HG03066 (cell line): Measurements from ENCODE around the gene MAPKAP1.
"Not testable (repeated sequence)": the region's sequence is repeated elsewhere in the genome, so short reads cannot be mapped to it uniquely, and the experiment has no call there.

Source experiments
- ATAC-seq: cut with Tn5 transposase; IDR thresholded peaks from one replicate; pipeline ENCODE4 v1.9.1; 2021; ENCODE audit warnings: low read depth; ENCODE audit not compliant: unreplicated experiment

Gene MAPKAP1

GRCh38 chr9:125611121-125611765 is 95.8 kb downstream of the MAPKAP1 start:
- no peak for ATAC-seq

- ATAC-seq = no peak
Observed at GRCh38 chr9:125609744-125610143, 97.3 kb downstream of the MAPKAP1 start.

- no peak for ATAC-seq
Observed at GRCh38 chr9:125608489-125609224, 98.4 kb downstream of the MAPKAP1 start.

- ATAC-seq = no peak
Observed at GRCh38 chr9:125604196-125604595, 102.8 kb downstream of the MAPKAP1 start.

DNA sequence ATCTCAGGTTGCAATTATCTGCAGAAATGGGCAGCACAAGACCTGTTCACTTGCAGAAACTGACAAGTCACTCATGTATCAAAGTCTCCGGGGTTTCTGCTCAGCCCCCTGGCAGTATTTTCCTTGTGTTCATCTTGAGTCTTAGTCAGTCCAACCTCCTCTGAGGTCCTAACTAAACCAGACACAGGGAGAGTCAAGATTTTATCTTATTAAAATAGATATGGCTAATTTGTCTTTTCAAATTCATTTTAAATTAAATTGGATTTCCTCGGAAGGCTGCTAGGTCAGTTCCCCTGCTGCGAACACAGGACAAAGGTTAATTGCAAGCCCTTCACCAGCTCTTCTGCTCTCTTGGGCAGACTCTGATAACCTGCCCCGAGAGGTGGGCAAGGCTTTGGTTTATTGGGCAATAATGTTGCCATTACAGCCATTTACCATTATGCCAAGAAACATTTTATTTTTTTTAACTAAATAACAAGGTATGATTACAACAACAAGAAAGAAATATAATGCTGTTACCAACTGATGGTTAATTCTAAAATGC is 103.5 kb downstream of the MAPKAP1 start:
- ATAC-seq = no peak

GRCh38 chr9:125601961-125602360 is 105.0 kb downstream of the MAPKAP1 start:
- no peak for ATAC-seq

- ATAC-seq = no peak
Observed at GRCh38 chr9:125600194-125600593, 106.8 kb downstream of the MAPKAP1 start.

GRCh38 chr9:125594223-125594610 is 112.8 kb downstream of the MAPKAP1 start:
- ATAC-seq = no peak

DNA sequence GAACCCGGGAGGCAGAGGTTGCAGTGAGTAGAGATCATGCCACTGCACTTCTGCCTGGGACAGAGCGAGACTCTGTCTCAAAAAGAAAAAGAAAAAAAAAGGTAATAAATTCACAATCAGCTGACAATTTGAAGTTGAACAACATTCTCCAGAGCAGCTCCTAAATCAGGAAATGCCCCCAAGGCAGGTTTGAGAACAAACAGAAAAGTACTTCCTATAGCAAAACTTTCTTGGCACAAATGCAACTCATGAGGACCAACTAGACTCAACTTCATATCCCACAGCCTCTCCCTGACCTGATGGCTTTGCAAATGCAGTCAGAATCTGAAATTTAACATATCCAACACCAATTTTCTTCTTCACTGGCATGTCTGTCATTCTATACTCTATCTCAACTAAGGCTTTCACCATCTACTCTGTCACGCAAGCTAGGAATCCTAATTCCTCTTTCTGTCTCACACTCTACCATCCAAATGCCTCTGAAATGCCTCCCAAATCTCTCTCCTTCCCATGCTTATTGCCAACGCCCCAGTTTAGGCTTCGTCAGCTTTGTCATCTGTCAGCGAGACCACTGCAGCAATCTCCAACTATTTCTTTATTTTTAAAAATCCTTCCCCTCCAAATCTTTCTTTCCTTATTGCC is 113.3 kb downstream of the MAPKAP1 start:
- ATAC-seq = no peak

- ATAC-seq = no peak
Observed at GRCh38 chr9:125591888-125592287, 115.1 kb downstream of the MAPKAP1 start.

DNA sequence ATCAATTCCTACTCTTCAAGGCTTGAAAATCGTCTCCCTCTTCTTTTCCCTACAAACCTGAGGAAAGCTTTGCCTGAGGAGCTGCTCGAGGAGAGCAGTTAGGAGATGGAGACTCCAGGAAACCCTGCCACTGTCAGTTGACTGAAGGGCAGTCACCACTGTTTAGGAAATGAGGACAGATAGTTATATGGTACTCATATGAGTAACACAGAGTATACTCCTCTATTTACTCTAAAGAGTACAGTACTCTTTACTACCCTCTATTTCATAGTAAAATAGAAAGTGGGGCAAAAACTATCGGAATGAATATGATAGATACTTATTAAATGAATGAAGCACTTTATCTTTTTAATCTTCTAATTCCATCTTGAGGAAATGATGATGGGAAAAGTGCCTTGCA is 115.8 kb downstream of the MAPKAP1 start:
- ATAC-seq = no peak

DNA sequence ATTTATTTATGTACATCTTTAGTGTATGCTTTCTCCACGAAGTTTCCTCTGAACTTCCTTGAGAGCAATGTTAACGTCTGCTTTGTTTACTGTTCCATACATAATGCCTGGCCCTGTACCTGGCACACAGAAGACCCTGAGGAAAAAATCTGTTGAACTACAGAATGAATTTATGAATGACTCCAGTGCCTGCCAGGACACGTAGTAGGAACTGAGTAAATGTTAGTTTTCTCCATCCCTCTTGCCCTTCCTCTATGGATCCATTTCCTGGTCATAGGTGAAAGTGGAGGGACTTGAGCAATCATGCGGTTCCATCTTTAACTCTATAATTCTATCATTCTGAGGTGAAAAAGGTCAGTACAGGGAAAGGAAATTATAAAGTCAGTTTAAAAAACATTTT is 117.7 kb downstream of the MAPKAP1 start:
- ATAC-seq = no peak

DNA sequence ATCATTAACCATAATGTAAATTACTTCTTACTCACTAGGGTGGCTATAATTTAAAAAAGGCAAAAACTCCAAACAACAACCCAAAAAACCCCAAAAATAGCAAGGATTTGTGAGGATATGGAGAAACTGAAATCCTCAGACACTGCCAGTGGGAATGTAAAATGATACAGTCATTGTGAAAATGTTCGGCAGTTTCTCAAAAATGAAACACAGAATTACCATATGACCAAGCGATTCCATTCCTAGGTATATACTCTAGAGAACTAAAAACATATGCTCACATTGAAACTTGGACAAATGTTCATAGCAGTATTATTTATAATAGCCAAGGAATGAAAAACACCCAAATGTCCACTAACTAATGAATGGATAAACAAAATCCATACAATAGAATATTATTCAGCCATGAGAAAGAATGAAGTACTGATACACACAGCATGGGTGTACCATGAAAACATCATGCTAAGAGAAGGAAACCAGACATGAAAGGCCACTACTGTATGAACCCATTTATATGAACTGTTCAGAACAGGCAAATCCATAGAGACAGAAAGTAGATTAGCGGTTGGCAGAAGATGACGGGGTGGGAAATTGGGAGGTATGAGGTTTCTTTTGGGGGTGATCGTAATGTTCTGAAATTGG is 119.1 kb downstream of the MAPKAP1 start:
- no peak for ATAC-seq

DNA sequence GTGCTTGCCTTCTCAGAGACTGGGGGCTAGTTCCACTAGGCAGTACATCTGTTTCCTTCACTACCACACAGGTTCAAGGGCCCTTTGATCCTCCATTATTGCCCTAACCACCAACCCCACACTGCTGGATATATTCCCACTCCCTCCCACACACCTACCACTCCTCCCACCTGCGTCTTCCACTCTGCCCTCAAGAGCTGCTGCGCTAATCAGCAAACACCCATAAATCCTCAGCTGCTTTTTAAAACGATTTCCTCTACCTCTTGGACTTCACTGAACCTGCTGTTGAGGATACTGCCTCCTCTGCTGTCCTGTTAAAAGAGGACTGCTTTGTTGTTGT is 120.9 kb downstream of the MAPKAP1 start:
- no peak for ATAC-seq

GRCh38 chr9:125585503-125586171 is 121.4 kb downstream of the MAPKAP1 start:
- no peak for ATAC-seq

DNA sequence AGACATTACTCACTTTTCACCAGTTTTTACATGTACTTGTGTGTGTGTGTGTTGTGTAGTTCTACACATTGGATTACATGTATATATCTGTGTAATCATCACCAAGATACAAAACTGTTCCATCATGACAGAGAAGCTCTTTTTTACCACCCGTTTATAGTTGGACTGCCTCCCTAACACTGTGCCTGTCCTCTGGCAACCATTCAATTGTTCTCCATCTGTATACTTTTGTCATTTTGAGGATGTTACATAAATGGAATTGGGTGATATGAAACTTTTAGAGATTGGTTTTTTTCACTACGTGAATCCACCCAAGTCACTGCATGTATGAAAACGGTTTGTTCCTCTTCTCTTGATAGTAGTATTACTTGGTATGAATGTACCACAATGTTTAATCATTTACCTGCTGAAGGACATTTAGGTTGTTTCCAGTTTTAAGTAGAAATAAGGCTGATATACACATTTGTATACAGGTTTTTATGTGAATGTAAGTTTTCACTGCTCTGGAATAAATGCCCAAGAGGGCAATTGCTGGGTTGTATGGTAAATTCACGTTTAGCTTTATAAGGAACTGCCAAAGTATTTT is 126.2 kb downstream of the MAPKAP1 start:
- ATAC-seq = no peak

- no peak for ATAC-seq
Observed at GRCh38 chr9:125579030-125579932, 127.7 kb downstream of the MAPKAP1 start.

GRCh38 chr9:125574126-125574877 is 132.7 kb downstream of the MAPKAP1 start:
- no peak for ATAC-seq

GRCh38 chr9:125572461-125572860 is 134.5 kb downstream of the MAPKAP1 start:
- ATAC-seq = not testable (repeated sequence)
